Activated CD8-positive, alpha-beta memory T cell treated with anti-CD3 and anti-CD28 coated beads for 4 hours (primary cell): ENCODE results near the gene GRM7.

ENCODE experiments used
- DNase-seq, 2 donors: peaks; one replicate each; pipeline ENCODE4 v3.0.0-alpha.2; 2020; ENCODE audit warnings: low read depth in 2 of 2

The GRM7 gene

DNA sequence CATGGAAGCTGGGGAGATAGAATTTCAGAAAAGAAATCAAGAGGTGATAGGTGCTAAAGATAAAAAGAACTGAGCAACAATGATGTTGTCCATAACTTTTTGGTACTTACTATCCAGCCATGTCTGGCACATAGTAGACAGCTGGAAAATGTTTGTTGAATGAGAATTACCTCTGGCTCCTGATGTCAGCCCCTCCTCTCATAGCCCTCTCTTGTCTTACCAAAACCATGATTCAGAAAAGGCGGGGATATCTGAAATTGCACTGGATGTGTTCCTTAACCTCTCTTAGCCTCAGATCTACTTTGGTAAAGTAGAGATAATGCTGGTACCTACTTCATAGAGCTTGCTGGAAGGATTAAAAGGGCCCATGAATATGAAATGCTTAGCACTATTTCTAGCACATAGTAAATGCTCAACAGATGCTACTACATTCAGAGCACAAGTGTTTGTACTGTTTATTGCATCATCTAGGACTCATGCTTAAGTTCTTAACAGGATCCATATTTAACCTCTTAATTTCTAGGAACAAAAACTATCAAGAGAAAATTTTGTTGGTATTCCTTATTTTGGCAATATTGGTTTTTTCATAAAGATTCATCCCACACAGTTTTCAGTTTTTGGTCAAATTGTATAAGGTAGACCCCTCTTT is 859.9 kb downstream of the GRM7 start:
- no peak for DNase-seq

- no peak for DNase-seq
Observed at GRCh38 chr3:7721869-7722268, 861.0 kb downstream of the GRM7 start.

DNA sequence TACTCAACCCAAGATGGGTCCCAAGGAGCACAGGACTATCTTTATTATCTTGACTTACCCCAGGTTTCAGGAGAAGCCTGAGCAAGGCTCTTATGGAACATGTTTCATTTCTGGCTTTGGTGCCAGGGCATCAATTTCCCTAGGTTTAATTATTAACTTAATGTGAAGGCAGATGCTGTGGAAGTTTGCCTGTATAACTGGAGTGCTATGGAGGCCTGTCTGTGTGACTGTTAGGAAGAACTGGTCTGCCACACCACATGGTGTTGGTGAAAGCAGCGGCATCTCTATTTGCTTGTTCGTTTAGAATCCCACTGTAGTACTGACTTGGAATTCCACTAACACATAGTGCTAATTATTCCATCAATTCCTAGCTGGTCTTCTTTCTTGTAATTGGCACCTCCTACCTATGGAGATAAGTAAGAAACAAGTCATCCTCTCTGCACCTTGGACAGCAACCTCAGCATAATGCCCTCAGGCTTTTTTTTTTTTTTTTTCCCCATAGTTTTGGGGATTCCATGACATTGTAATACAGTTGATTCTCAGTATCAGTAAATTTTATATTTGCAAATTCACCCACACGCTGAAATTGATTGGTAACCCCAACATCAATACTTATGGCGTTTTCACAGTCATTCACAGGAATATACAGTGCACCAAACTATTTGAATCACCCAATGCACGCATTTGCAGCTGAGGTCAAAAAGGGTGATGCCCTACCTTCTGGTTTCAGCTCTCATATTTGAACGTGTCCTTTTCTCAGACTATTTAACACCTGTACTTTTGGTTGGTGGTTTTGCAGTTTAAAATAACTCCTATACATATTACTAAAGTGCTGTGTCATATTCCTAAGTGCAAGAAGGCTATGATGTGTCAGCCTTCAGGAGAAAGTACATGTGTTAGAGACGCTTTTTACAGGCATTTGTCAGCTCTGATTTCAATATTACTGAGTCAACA is 867.9 kb downstream of the GRM7 start:
- DNase-seq = no peak

- no peak for DNase-seq
Observed at GRCh38 chr3:7733933-7734332, 873.0 kb downstream of the GRM7 start.

DNA sequence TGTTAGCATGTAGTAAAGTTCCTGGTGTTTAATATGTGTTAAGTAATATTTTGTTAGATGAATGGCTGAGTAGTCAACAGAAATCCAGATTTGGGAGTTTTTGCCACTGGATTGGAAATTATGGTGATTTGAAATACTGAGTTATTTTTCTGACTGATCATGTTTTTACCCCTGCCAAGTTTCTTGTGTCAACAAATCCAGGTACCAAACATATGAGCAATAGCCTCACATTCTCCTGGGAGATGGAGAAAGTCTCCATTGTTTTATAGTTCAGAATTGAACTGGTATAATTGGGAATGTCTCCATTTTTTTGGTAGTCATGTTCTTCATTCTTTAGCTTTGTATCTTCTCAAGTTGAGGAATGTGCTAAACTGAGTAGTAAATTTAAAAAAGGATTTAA is 873.5 kb downstream of the GRM7 start:
- no peak for DNase-seq

- DNase-seq = no peak
Observed at GRCh38 chr3:7737263-7737662, 876.3 kb downstream of the GRM7 start.

- DNase-seq = no peak
Observed at GRCh38 chr3:7739754-7740153, 878.8 kb downstream of the GRM7 start.

- no peak for DNase-seq
Observed at GRCh38 chr3:7740458-7740857, 879.5 kb downstream of the GRM7 start.

DNA sequence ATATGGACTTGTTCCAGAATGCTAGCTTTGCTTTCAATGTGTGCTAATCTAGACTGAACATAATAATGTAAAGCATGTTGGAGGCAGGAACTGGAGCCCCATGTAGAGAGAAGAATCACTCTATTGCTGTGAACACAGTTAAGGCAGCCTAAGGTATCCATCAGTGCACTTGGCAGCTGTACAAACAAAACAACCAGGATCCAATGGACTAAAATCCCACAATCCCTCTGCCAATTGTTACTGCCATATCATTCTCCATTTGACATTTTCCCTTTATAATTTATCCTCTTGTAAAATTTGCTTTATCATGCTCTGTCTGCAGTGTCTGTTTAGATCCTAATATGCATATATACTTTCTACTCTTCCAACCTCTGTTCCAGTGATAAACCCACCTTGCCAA is 883.9 kb downstream of the GRM7 start:
- DNase-seq = no peak

DNA sequence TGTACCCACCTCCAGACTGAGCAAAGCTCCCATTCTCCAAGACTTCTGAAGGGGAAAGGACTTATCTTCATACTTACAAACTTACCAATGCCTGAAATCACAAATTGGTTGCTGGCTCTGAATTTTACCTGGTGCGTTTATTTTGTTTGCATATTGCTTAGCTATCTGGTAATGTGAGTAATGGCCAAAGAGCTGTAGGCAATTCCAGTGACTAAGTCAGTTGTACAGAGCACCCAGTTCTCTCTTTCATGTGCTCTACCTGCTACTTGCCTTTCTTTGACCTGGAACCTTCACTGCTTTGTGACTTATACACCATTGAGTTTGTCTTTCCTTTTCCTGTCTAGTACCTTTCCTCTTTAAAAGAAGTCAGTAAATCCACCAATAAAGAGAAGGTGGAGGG is 884.8 kb downstream of the GRM7 start:
- DNase-seq = no peak

DNA sequence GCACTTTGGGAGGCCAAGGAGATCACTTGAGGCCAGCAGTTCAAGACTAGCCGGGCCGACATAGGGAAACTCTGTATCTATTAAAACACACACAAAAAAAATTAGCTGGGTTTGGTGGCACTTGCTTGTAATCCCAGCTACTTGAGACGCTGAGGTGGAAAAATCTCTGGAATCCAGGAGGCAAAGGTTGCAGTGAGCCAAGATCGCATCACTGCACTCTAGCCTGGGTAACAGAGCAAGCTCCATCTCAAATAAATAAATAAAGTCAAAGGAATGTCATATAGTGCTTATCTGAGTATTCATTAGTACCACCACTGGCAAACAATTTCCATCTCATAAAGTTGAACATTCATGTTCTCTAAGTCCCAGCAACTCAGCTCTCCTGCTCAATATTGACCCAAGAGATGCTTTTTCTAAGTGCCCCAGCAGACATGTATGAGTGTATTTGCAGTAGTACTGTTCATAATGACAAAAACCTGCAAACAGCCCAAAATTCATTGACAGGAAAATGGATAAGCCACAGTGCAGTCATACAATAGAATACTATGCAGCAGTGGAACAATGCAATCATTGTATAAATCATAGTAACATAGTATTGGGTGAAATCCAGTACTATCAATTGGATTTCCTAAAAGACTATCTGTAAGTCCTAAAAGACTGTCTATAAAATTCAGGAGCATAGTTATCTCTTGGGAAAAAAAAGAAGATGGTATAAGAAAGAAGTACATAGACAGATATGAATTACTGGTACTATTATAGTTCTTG is 889.2 kb downstream of the GRM7 start:
- no peak for DNase-seq

GRCh38 chr3:7752005-7752404 is 891.1 kb downstream of the GRM7 start:
- DNase-seq = no peak

- DNase-seq = no peak
Observed at GRCh38 chr3:7754653-7755441, 893.9 kb downstream of the GRM7 start.

GRCh38 chr3:7759630-7760029 is 898.7 kb downstream of the GRM7 start:
- DNase-seq = no peak

- DNase-seq = no peak
Observed at GRCh38 chr3:7760718-7761117, 899.8 kb downstream of the GRM7 start.

GRCh38 chr3:7764115-7764514 is 903.2 kb downstream of the GRM7 start:
- DNase-seq = no peak

GRCh38 chr3:7766530-7766929 is 905.6 kb downstream of the GRM7 start:
- DNase-seq = no peak

DNA sequence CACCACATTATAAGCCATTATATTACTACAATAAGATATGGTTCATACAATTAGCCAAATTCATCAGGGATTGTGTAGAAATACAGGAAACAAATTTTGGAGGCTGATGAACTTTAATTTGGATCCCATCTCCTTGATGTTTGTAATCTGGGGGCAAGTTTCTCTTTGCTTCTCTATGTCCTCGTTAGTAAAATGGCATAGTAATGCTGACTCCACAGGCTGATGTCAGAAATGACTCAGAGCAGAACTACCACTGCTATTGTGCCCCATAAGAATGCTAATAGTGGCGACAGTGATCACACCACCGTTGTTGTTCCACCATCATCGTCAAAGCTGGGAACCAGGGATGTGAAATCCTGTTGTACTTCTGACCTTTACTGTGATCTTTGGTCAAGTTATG is 918.4 kb downstream of the GRM7 start:
- no peak for DNase-seq

DNA sequence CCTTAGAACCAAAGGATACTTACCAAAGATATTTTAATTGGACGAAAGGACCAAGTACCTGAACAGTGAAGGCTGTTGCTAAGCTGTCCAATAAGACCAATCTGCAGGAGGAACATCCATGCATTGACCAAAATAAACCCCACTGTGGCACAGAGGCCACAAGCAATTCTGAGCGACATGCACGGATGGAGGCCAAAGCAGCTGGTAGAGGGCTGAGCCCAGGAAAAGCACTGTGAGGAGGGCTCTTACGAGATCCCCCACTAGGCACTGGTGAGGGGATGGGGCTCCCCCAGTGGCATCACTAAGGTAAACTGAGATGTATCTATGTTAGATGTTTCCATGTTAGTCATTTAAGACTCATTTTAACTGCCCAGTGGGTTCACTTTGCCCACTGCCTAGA is 920.5 kb downstream of the GRM7 start:
- DNase-seq = no peak

DNA sequence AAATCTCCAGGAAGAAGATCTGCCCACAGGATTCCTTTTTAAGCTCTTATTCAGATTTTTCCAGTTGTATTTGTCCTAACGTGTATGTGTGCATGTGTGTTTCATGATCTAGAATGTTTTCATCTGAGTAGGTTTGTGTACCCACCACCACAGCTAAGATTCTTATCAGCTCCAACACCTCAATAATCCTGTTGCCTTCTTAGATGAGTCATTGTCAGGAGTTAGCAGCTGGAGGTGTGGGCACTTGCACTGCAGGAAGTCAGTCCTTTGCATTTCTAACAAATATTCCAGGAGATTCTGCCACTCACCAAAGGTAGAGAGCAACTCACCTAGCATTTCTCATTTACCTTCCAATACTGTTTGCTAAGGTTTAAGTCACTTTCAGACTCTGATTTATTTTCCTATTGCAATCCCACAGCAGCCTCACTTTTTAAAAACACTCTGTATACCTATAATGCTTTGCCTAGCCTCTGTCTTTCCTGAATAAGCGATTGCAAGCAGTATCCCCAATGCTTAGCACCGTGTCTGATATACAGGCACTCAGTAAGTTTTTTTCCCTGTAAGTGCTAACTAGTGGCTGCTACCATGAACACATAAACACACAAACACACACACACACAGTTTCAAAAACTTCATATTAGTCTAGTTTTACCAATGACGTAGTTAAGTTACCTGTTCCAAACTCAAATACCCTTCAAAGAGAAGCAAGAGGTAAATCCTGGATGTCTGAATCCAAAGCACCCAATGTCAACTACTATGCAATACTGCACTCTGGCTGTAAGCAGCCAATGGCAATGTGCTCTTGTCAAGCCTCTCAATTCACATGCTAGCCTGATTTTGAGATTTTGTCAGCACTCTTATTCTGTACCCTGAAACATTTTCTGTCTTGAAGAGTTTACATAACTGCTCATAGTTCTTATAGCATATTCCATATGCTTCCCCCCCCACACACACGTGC is 927.2 kb downstream of the GRM7 start:
- no peak for DNase-seq

- DNase-seq = no peak
Observed at GRCh38 chr3:7788881-7789280, 928.0 kb downstream of the GRM7 start.
